Osteocyte (in vitro differentiated cells): ENCODE data around the gene TERT. TPM values are rescaled to one million over a fixed set of nuclear protein-coding genes. Genes with fewer than 3 reads are reported as not detected.

Experiments
- DNase-seq: peaks from one replicate; pipeline ENCODE4 v3.0.0; 2021; ENCODE audit warnings: mixed read lengths; ENCODE audit not compliant: unreplicated experiment; ENCODE audit errors: extremely low spot score
- H3K27ac Mint-ChIP-seq: one replicate; pipeline ENCODE4 v1.8.0; 2021; ENCODE audit warnings: mild to moderate bottlenecking, mixed read lengths; ENCODE audit not compliant: unreplicated experiment
- H3K27me3 Mint-ChIP-seq: one replicate; pipeline ENCODE4 v1.8.0; 2021; ENCODE audit warnings: mixed read lengths; ENCODE audit not compliant: unreplicated experiment
- H3K36me3 Mint-ChIP-seq: one replicate; pipeline ENCODE4 v1.8.0; 2021; ENCODE audit warnings: mixed read lengths; ENCODE audit not compliant: unreplicated experiment
- H3K4me1 Mint-ChIP-seq: one replicate; pipeline ENCODE4 v1.8.0; 2021; ENCODE audit warnings: mixed read lengths; ENCODE audit not compliant: unreplicated experiment
- H3K4me3 Mint-ChIP-seq: one replicate; pipeline ENCODE4 v1.8.0; 2021; ENCODE audit warnings: mild to moderate bottlenecking, moderate library complexity, mixed read lengths; ENCODE audit not compliant: unreplicated experiment
- H3K9me3 Mint-ChIP-seq: one replicate; pipeline ENCODE4 v1.8.0; 2021; ENCODE audit warnings: mixed read lengths; ENCODE audit not compliant: unreplicated experiment
- CTCF ChIP-seq: fragments of 200-600 bp; sonication (generic); IDR thresholded peaks from 2 replicates; pipeline ENCODE4 v1.5.0; 2021; ENCODE audit warnings: antibody characterized with exemption, mild to moderate bottlenecking, moderate library complexity
- total RNA-seq: library from RNA; stranded (reverse); gene quantifications from 2 replicates; pipeline ENCODE4 v1.2.1, GENCODE V29; 2021

Gene TERT
- total RNA-seq, 1 donor from 2014 or later, result not detected

- Mint-ChIP-seq H3K4me3 (no peak overlapping the region), H3K4me1 (no peaks in the 10 kb centered on the region), H3K27me3 (no peaks in the 10 kb centered on the region), H3K36me3 (no peaks in the 10 kb centered on the region), H3K9me3 (no peaks in the 10 kb centered on the region), H3K27ac (no peak overlapping the region)
- no peak for DNase-seq
- TF ChIP-seq CTCF, result no peak
Measured at GRCh38 chr5:1243487-1244130, 51.3 kb downstream of the TERT start.

GRCh38 chr5:1242733-1243486 lies 52.0 kb downstream of the TERT start:
- Mint-ChIP-seq H3K27me3 (no peaks in the 10 kb centered on the region), H3K27ac (no peak overlapping the region), H3K4me1 (no peaks in the 10 kb centered on the region), H3K9me3 (no peaks in the 10 kb centered on the region), H3K4me3 (no peak overlapping the region), H3K36me3 (no peaks in the 10 kb centered on the region)
- no peak for DNase-seq
- no peak for TF ChIP-seq CTCF

DNA sequence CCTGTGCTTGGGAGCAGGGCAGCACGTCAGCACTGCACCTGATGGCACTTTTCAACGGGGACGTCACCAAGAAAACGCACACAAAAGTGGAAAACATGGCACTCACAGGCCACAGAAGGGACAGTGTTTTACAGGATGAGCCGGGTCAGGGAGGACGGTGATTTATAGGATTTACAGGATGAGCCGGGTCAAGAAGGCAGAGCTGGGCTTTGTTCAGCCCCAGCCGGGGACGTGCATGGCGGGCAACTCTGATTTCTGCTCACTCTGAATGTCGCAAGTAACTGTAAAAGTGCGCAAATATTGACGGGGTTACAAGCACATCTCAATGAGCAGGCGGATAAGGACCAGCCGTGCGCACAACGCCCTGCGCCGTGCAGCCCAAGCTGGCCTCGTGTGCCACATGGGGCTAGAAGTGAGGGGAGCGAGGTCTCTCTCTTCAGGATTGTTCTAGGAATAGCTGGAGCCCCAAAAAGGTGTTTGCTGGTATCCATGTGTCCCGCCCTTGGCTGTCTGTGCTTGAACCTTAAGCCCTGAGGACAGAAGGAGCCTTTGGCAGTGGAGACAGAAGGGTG lies 53.3 kb downstream of the TERT start:
- Mint-ChIP-seq H3K27ac (no peak overlapping the region), H3K27me3 (no peaks in the 10 kb centered on the region), H3K4me1 (no peaks in the 10 kb centered on the region), H3K36me3 (no peaks in the 10 kb centered on the region), H3K9me3 (no peaks in the 10 kb centered on the region), H3K4me3 (no peak overlapping the region)
- no peak for DNase-seq
- no peak for TF ChIP-seq CTCF

- Mint-ChIP-seq H3K4me3 (no peak overlapping the region), H3K4me1 (no peaks in the 10 kb centered on the region), H3K36me3 (no peaks in the 10 kb centered on the region), H3K27ac (no peak overlapping the region), H3K27me3 (no peaks in the 10 kb centered on the region), H3K9me3 (peaks cover 6% of the 10 kb centered on the region)
- TF ChIP-seq CTCF, result no peak
- DNase-seq, result no peak
Measured at GRCh38 chr5:1240496-1241260, 54.2 kb downstream of the TERT start.
